ENCODE results near the gene RALGAPA2.
"Not testable (repeated sequence)": the region's sequence is repeated elsewhere in the genome, so short reads cannot be mapped to it uniquely, and the experiment has no call there.

Gene RALGAPA2

DNA sequence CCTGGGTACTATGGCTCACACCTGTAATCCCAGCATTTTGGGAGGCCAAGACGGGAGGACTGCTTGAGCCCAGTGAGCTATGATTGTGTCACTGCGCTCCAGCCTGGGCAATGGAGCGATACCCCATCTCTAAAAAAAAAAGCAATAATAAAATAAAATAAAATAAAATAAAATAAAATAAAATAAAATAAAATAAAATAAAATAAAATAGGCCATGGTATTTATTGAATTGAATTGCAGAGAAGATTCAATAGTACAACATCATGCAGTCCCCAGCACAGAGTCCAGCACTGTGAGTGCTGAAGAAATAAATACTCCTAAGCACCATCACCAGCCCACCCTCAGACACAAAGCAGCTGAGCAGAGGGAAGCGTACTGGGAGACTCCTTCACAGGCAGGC lies 144.7 kb downstream of the RALGAPA2 start:
- DNase-seq = no peak

GRCh38 chr20:20566516-20566915 lies 145.9 kb downstream of the RALGAPA2 start:
- DNase-seq = no peak

GRCh38 chr20:20564279-20564678 lies 148.2 kb downstream of the RALGAPA2 start:
- no peak for DNase-seq

DNA sequence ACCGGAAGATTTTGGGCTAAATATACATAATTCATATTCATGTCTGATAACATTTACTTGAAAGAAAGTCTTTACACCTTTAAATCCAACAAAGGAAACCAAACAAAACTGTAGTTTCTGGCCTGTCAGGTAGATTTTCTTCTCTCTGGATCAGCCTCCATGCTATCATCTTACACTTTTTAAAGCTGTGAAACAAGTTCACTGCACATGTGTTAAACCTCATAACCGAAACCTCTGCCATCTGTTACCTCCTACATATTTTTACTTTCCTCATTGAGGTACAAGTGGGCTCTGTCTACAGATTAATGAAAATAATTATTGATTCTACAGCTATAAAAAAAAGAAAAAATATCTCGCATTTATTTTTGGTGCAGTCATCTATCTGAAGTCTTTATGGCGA lies 149.9 kb downstream of the RALGAPA2 start:
- no peak for DNase-seq

- no peak for DNase-seq
Measured at GRCh38 chr20:20561841-20562240, 150.6 kb downstream of the RALGAPA2 start.

DNA sequence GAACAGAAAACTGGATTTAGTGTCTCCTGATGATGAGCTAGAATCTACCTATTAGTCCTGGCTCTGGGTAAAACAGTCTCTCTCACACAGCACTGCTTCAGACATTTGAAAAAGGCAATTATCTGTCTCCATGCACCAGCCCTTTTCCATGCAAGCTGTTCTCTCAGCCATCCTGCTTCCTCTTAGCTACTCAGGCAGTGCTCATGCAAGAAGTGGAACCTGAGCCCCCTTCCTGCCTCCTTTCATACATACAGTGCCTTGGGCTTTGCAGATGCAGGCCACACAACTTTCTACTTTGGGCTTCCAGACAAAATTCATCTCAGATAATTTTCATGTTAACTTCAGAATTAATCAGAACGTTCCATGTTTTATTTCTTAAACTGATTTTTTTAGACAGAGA lies 151.3 kb downstream of the RALGAPA2 start:
- DNase-seq = no peak

DNA sequence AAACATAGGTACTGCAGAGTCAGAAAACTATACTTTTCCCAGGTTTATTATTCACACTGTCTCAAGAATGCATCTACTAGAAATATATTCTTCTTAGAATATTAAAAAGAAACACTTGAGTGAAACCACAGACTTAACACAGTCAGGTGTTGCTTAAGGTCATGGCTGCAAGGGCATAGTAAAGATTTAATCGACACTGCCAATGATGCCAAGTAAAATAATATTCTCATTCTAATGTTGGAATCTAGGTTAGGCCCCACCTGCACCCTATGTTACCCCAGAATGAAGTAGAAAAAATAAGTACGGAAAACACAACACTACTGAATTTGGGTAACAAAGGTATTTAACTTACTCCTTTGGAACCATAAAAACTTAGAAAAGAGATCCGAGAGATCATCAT lies 155.0 kb downstream of the RALGAPA2 start:
- DNase-seq = no peak

GRCh38 chr20:20555838-20556237 lies 156.6 kb downstream of the RALGAPA2 start:
- no peak for DNase-seq

DNA sequence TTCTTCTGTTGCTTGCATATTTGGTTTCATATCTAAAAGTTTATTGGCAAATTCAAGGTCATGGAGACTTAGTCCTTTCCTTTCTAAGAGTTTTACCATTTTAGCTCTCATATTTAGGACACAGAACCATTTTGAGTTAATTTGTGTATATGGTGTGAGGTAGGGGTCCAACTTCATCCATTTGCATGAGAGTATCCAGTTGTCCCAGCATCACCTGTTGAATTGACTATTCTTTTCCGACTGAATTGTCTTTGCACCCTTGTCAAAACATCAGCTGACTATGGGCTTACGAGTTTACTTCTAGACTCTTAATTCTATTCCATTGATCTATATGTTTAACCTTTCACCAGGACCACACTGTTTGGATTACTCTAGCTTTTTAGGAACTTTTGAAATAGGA lies 157.5 kb downstream of the RALGAPA2 start:
- no peak for DNase-seq

GRCh38 chr20:20553541-20553940 lies 158.9 kb downstream of the RALGAPA2 start:
- no peak for DNase-seq

- no peak for DNase-seq
Measured at GRCh38 chr20:20552076-20552475, 160.4 kb downstream of the RALGAPA2 start.

GRCh38 chr20:20551409-20551808 lies 161.0 kb downstream of the RALGAPA2 start:
- DNase-seq = no peak

- no peak for DNase-seq
Measured at GRCh38 chr20:20549704-20550103, 162.7 kb downstream of the RALGAPA2 start.

GRCh38 chr20:20549267-20549612 lies 163.2 kb downstream of the RALGAPA2 start:
- DNase-seq = no peak

DNA sequence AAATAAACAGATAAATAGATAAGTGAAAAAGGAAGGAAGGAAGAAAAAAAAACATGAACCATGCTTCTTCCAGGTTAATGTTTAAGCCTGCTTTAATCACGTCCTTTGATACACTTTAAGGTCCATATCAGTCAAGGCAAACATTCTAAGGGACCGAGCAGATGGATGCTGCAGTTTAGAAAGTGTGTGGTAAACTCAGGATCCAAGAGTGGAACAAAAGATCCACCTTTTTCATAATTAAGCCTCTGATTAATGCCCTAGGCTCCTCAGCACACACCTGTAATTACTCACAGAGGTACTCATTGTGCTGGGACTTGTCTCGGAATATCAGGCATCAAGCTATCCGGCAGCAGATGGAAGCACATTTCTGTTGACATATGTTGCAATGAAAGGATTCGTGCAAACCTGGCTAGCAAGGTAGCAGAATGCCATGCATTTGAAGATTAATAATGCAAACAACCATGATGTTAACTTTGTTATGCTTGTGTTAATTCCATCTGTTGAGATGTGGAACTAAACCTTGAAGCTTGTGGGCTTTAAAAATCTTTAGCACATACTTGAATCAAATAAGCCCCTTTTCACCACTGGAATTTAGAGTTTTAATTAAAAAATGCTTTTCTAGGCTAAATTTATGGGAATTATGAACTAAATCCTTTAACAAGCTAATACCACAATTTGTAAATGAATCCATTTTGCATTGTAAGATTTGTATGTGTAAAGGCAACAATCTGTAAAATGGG lies 163.7 kb downstream of the RALGAPA2 start:
- DNase-seq = no peak

GRCh38 chr20:20547876-20548266 lies 164.6 kb downstream of the RALGAPA2 start:
- DNase-seq = no peak

DNA sequence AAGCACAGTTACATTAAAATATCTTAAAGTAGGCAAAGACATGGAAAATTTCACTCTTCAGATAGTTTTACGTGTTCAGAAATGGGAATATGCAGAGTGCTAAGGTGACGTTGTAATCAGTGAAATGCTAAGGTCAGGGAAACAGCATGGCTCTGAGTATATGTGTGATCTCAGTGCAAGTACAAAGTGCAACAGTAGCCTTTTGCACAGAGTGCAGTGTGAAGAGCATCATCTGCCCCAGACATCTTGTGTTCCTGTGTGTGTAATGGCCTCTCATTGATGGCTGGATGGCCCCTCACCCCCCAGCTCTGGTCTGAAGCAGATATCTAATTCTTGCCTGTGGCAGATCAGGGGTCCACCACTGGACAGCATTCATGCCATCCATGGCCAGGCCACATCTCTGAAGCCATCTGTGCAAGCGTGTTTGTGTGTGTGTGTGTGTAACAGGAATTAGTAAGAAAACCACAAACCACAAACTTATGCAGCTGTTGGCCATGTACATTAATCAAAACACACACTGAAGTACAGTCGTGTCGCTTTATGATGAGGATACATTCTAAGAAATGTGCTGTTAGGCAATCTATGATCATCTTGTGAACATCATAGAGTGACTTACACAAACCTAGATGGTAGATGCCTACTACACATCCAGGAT lies 165.1 kb downstream of the RALGAPA2 start:
- no peak for DNase-seq

- DNase-seq = no peak
Measured at GRCh38 chr20:20546402-20546801, 166.0 kb downstream of the RALGAPA2 start.

GRCh38 chr20:20543348-20543747 lies 169.1 kb downstream of the RALGAPA2 start:
- DNase-seq = not testable (repeated sequence)

DNA sequence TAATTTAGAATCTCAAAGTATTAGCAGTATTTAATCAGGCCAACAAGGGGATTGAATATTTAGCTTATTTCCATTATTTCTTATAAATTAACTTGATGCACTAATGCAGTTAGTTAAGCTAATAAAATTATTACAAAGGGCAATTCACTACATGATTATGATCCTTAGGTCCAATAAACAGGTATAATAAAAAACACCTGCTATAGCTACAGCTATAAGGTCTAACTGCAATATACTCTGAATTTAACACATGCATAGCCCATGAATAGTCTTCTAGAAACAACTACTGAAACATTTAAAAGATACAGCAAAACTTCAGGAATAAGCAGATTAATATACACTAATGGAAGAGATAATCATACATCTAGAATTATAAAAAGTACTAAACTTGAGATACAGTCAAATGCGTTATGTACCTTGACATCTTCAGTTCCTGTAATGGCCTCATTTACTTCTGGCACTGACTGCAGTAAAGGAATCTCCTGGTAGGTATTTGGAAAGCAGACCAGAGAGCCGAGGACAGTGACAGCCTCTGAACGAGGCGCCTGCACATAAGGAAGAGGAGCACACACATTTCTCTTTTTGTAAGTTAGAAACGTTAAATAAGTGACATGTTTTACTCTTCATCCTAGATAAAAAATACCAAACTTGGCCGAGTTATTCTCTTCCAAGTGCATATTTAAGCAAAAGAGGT lies 176.1 kb downstream of the RALGAPA2 start:
- no peak for DNase-seq

DNA sequence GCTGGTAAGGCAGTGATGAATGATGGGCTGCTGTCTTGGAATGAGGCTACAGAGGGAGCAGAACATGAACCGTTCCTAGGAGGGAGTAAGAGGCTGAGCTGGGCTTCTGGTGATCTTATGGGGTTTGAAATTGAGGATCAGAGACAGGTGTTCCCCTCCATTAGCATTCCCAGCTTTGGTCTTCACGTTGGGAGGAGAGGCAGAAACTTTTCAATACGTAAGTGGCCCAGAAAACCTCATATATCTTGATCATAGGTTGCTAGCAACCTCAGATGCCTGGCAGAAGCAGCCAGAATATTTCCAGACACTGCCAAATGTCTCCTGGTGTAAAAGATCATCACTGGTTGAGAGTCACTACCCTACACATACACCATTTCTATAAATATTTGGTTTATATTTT lies 177.4 kb downstream of the RALGAPA2 start:
- no peak for DNase-seq

- no peak for DNase-seq
Measured at GRCh38 chr20:20531283-20531682, 181.2 kb downstream of the RALGAPA2 start.

DNA sequence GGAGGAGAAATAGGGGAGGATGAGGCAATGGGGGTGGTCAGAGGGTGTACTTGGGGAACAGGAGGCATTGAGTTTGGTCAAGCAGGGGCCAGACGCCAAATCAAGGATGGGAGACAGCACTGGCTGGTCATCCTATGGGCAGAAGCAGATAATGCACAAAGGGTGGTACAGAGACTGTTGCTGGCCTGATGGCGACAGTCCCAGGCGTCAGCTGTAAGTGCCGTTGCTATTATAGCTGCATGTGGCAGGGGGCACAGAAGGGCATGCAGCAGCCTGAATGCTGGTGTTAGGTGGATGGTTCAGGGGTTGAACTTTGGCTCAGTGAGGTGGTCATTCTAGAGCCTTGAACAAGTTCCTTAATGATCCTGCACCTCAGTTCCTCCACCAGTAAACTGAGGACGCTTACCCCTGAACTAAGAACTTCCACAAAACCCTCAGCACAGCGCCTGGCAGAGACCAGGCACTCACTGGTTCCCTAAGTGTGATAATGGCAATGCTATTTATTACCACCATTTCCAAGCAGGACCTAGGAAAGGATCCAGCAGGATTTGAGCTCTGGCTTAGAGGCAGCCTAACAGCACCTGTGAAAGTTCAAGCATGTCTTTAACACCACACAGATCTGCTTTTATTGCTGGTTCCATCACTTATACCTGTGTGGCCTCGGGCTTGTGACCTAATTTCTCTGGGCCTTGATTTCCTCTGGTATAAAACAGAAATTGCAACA lies 181.9 kb downstream of the RALGAPA2 start:
- no peak for DNase-seq

DNA sequence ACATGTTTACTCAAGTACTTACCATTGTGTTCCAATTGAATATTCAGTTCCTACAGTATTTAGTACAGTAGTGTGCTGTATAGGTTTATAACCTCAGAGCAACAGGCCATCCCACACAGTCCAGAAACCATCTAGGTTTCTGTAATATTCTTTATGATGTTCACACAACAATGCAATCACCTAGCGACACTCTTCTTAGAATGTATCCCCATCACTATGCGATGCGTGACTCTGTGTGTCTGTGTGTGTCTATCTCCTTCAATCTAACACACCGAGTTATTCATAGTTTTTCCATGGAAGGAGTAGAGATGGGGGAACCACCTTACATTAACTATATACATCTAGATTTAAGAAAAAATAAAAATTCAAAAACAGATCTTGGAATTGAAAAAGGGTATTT lies 182.8 kb downstream of the RALGAPA2 start:
- DNase-seq = no peak
